Hematopoietic multipotent progenitor cell treated with erythropoietin and hydrocortisone succinate and interleukin-3 and kit ligand, for 17 days (in vitro differentiated cells): ENCODE data around the gene WDFY2.
"Not testable (repeated sequence)": the region's sequence is repeated elsewhere in the genome, so short reads cannot be mapped to it uniquely, and the experiment has no call there.

ENCODE experiments used
- DNase-seq: peaks from one replicate; pipeline ENCODE4 v3.0.0-alpha.2; 2015; ENCODE audit warnings: low spot score

WDFY2 gene

DNA sequence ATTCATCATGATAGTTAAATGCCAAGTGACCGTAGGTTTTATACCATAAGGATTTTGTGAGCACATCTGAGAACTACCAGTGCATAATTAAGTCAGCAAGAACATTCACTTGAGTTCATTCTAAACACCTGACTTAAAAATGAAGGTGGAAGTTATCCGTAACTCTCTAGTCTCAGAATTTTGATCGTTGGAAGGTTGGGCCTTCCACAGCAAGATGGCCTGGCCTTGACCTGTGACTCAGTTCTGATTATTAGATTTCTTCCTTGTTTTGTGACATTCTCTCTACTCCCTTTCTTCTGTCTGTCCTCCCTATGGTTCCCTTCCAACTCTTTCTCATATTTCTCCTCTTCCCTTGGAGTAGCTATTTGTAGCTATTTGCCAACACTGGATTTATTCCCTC is 20.0 kb upstream of the WDFY2 start:
- DNase-seq = no peak

- no peak for DNase-seq
Observed at GRCh38 chr13:51564671-51565070, 19.6 kb upstream of the WDFY2 start.

- DNase-seq = not testable (repeated sequence)
Observed at GRCh38 chr13:51569001-51569400, 15.3 kb upstream of the WDFY2 start.

- no peak for DNase-seq
Observed at GRCh38 chr13:51576754-51577153, 7.5 kb upstream of the WDFY2 start.

DNA sequence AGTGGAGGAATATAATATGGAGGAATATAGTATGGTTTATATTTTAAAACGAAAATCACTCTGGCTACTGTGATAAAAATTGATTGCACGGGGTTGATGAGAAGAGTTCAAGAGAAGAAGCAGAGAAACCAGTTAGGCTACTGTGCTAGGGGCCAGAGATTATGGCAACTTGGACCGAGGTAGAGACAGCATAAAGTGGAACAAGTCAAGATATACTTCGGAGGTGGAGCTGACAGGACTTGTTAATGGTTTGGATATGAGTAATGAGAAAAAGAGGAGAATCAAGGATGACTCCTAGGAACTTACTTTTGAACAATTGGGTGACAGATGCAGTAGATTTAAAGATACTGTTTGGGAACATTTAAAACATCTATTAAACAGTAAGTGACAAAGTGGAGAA is 6.6 kb upstream of the WDFY2 start:
- no peak for DNase-seq

- no peak for DNase-seq
Observed at GRCh38 chr13:51579676-51580075, 4.6 kb upstream of the WDFY2 start.

- DNase-seq = no peak
Observed at GRCh38 chr13:51581148-51581820, 3.0 kb upstream of the WDFY2 start.

DNA sequence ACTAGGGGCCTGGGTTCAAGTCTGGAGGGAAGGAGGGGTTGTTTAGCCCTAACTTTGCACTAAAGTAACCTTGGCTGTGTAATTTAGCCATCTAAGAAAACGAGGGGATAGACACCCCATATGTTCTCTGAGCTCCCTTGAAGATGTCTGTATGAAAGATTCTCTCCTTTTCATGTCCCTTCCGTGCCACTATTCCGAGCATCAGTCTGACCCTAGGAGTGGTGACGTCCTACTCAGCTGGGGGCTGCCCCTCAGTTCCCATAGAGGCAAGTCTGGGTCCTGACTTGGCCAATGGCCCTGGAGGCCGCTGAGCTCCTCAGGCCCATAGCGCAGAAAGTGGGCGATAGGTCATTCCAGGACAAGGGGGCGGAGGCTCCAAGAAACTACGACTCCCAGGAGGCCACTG is 790 bp upstream of the WDFY2 start:
- DNase-seq = no peak

DNA sequence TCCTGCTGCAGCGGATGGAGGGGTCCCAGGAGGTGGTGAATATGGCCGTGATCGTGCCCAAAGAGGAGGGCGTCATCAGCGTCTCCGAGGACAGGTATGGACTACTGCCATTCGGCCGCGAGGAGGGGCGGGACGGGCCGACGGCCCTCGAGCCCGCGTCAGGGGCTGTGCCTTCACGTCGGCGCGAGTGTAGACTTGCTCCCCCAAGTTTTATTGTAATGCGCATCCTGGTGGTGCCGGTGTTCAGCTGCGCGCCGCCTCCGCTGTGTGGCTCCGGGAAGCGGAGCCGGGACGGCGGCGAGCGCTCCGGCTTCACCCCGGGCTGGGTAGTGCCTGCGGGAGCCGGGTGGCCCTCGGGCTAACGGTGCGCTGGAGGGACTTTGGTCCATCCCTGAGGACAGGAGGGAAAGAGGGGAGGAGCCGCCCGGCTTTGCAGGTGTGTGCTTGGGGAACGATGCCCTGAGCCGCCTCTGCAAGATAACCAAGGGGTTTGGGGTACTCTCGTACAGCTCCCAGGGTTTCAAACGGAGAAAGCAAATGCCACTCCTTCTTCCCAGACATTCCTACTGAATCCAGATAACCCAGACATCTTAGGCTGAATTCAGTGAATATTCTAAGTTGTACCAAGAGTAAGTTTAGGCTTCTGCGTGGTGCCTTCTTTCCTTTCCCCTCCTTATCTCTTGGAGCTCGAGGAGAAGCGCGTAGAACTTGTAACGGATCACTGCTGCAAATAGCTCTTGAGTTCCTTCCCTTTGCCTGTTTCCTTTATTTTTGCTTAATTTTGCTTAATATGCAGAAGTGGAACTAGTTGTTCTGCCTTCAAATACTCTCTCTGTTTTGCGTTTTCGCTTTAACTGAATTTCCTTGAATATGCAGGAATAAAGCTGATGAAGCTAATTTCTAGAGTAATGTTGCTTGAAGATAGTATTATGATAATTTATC is 740 bp downstream of the WDFY2 start:
- DNase-seq = peak; percentile 37

DNA sequence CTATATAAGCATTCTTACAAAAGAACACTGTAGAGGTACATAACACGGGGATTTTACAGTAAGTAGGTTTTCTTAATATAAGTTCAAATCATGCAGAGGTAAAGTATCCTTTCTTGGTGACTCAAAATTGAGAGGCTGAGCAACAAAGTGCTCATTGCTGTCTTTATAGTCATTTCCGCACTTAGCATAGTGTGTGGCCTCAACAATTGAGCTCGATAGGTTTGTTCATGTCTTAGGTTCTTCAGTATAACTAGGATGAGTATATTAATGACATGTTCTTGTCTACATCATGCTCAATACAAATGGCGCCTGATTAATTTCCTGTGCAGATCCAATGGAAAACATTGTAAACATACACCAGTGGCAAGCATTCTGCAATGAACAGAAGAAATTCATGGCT is 1.4 kb downstream of the WDFY2 start:
- no peak for DNase-seq

GRCh38 chr13:51587372-51587771 is 3.1 kb downstream of the WDFY2 start:
- no peak for DNase-seq

DNA sequence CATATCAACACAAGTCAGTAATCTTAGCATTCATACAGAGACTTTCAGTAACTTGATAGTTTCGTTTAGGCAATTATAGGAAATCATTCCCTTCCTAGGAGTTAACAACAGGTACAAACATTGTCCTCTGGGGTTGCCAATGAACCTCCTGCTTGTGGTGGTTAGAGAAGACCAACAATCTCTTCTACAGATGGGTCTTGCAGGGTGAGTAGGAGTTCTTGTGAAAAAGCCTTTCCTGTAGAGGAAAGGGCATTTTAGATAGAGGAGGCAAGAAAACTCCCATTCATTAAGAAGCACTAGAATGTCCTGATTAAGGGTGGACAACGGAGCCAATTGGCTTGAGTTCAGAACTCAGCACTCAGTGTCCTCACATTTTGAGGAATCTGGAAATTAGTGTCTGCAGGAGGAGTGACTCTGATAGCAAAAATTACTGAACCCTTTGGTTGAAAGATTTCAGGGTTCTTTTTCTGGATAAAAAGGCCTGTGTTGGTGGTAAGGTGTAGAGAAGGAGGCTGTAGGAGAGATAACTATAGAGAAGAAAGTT is 4.2 kb downstream of the WDFY2 start:
- DNase-seq = no peak

DNA sequence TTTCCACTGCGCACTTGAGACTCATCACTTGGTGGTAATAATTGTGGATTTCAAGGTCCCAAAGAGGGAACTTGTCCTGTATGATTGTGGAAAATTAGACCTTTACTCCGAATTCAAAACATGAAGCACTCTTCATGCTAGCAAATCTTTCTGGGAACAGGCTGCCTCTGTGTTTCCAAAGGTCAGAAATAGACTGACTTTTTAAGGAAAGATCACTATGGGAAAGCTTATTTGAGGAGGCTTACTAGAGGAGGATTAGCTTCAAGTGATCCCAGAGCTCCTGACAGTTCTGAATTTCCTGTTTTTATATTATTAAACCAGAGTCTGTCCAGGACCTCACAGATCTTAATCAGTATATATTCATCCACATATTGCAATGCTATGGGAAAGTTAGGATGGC is 5.5 kb downstream of the WDFY2 start:
- no peak for DNase-seq

- no peak for DNase-seq
Observed at GRCh38 chr13:51590231-51590970, 6.1 kb downstream of the WDFY2 start.

GRCh38 chr13:51590971-51591627 is 6.8 kb downstream of the WDFY2 start:
- peak; percentile 47 for DNase-seq

DNA sequence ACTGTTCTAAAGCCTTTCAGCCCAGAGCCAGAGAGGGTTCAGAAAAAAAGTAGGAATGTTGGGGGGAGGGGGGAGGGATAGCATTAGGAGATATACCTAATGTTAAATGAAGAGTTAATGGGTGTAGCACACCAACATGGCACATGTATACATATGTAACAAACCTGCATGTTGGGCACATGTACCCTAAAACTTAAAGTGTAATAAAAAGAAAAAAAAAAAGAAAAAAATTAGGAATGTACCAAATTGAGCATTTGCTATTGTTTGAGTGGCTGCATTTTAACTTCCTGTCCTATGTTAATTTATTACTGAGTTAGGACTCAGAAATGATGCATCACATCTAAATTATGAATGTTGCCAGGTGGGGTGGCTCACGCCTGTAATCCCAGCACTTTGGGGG is 7.7 kb downstream of the WDFY2 start:
- DNase-seq = not testable (repeated sequence)

GRCh38 chr13:51594432-51594831 is 10.2 kb downstream of the WDFY2 start:
- DNase-seq = no peak

DNA sequence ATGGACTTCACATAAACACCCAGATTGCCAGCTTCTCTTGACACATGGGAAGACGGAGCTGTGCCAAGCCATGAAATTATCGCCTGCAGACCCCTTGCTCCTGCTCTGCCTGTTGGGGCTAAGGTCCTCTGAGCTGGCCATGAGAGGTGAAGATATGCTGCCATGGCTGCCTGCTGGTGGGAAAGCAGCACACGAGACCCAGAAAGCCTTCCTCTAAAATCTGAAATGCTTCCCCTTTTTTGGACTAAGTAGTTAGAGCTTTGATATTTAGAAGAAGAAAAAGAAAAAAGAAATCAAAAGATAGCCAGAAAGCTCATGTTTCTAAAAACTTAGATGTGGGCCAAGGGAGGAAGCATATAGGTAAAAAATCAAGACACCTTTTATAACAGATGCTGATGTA is 11.2 kb downstream of the WDFY2 start:
- DNase-seq = no peak

- DNase-seq = no peak
Observed at GRCh38 chr13:51596541-51596940, 12.3 kb downstream of the WDFY2 start.

- no peak for DNase-seq
Observed at GRCh38 chr13:51599444-51600176, 15.3 kb downstream of the WDFY2 start.

GRCh38 chr13:51600703-51601102 is 16.4 kb downstream of the WDFY2 start:
- DNase-seq = no peak
